HG03457 (cell line): ENCODE measurements around the gene SOX30.

Experiments used
- ATAC-seq: cut with Tn5 transposase; IDR thresholded peaks from one replicate; pipeline ENCODE4 v1.9.1; 2021; ENCODE audit warnings: moderate number of reproducible peaks; ENCODE audit not compliant: unreplicated experiment

SOX30 gene

DNA sequence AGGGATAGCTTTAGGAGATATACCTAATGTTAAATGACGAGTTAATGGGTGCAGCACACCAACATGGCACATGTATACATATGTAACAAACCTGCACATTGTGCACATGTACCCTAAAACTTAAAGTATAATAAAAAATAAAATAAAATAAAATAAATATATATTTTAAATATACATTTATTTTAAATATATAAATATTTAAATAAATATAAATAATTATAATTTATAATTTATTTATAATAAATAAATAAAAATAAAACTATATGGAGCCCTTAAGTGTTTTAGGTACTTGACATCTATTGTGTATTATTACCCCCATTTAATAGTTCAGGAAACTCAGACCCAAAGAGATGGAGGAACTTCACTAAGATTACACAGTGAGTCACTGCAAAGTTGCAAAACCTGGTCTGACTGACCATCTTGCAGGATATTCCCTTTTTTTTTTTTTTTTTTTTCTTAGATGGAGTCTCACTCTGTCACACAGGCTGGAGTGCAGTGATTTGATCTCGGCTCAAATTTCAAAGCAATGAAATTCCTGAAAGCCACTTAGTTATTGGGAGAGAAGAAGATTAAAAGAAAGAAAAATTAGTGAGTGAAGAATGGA, 13.3 kb upstream of the SOX30 start:
- ATAC-seq = no peak

DNA sequence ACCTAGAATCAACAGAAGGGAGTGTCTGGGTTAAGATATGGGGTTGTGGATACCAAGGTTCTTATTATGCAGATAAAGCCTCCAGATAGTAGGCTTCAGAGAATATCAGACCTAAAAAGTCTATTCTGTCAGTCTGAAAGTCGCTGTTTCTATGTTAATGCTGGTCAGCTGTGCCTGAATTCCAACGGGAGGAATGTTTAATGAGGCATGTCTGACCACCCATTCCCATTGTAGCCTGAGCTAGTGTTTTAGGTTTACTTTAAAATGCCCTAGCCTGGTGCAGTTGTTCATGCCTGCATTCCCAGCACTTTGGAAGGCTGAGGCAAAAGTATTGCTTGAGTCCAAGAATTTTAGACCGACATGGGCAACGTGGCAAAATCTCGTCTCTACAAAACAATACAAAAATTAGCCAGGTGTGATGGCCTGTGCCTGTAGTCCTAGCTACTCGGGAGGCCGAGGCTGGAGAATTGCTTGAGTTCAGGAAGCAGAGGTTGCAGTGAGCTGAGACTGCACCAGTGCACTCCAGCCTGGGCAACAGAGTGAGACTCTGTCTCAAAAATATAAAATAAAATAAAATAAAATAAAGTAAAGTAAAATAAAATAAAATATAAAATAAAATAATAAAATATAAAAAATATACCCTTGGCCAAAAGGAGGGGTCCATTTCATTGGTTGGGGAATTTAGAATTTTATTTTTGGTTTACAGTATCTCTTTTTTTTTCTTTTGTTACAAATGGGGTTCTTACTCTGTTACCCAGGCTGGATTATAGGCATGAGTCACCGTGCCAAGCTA, 7.8 kb upstream of the SOX30 start:
- no peak for ATAC-seq

DNA sequence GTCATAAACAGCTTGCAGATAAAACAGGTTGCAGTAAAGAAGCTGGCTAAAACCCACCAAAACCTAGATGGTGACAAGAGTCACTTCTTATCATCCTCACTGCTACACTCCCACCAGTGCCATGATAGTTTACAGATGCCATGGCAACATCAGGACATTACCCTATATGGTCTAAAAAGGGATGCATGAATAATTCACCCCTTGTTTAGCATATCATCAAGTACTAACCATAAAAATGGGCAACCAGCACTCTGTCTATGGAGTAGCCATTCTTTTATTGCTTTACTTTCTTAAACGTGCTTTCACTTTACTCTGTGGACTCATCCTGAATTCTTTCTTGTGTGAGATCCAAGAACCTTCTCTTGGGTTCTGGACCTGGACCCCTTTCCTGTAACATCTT, 6.7 kb upstream of the SOX30 start:
- ATAC-seq = no peak

DNA sequence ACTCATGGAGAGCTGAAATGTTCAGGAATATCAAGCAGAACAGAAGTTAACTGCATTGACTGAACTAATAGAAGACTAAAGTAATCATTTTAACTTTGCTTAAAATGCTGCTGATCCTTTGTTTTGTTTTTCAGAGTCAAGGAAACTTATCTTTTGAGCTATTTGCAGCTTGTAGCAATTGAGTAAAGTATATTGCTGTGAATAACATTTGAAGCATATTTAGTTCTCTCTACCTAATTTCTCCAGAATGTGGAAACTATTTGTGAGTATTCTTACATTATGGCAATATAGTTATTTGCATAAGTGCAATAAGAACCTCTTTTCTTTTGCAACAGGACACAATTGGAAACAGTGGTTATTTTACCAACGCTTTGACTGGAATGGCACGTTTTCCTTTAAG, 5.3 kb upstream of the SOX30 start:
- ATAC-seq = no peak

DNA sequence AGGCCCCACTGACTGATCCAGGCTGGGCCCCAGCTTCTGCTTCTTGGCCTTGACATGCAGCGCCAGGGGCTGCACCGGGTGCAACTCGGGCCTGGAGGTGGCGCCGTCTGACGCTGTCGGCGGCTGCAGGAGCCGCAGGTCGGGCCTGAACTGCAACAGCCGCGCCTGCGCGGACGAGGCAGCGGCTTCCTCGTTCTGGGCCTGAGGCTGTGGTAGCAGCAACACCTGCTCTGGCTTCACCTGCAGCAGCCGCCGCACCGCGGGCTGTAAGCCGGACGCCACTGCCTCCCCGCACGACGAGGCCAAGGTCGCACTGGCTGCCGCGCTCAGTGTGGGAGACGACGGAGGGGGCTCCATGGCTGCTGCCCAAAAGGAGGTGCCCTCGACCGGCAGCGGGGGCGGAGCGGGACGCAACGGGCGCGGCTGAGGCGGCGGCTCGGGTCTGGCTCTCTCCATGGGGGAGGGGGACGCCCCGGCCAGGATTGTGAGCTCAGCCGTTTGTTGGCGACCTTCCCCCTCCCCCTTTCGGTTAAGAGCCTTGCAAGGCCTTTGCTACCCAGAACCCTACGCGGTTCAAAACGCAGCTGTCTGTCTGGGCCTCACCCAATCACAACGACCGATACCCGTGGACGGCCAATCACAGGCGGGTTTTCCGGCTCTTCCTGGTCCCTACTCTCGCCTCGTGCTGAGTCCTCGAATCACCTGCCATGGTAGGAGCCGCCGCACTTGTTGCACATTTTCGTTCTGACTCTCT, 438 bp downstream of the SOX30 start:
- no peak for ATAC-seq

DNA sequence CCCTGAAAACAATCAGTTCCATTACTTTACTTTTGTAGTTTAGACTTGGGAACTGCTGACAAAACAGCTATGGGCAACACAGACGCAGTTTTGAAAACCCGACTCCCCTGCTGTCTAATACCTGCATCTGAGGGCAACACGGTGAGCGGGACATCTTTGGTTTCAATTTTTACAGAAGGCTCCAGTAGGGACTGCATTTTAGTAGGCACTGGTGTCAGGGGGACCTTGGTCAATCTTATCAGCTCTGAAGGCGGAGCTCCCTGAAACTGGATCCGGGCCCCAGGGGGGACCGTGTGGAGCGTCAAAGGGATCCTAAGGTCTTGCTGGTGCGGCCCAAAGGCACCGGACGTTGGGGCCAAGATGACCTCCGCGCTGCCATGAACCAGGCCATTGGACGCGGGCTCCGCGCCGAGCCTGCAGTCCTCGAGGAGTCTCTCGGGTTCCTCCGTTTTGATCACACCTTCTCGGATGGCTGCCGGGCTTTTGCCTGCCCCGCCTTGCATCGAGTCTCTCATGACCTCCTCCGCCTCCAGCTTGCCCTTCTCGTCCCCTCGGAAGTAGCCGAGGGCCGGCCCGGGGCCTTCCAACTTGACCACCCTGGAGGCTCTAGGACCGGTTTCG, 1.1 kb downstream of the SOX30 start:
- no peak for ATAC-seq

DNA sequence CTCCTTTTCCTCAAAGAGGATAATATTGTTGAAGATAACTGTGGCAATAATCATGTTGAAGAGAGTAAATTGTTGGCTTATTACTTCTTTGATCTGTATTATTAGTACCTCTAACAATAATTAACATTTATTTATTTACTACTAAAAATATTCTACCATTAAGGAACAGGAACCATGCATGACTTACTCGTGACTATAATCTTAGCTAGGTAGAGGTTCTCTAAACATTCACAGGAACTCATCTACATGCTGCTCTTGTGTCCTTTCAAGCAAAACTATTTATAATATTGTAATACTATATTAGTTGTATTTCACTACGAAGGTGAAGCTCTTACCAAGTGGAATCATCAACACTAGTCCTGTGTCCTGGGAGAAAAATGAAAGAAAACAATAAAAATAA, 3.1 kb downstream of the SOX30 start:
- no peak for ATAC-seq

DNA sequence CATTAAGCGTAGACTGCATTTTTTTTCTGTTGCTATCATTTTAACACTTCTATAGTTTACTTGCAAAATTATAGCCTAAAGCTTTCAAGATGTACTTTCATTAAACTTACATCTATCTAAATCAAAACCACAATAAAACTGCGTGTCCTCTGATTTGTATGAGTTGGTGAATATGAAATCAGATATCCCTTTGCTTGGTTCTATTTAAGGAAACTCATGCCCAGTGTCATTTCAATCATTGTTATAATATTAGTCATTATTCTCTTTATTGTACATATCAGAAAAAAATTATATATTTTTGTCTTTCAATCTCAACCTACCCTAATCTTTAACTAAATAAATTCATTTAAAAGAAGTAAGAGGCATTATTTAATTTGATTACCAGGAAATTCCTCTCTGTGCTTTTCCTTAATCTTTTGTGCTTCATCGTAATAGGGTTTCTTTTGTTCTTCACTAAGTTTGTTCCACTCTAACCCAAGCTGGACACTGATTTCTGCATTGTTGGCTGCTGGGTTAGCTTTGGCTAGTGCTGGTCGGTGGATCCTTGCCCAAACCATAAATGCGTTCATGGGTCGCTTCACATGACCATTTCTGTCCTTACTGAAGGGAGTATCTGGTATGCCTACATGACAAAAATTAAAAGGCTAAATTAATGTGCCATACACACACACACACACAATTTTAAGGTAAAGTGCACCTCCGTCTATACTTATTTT, 3.8 kb downstream of the SOX30 start:
- no peak for ATAC-seq

DNA sequence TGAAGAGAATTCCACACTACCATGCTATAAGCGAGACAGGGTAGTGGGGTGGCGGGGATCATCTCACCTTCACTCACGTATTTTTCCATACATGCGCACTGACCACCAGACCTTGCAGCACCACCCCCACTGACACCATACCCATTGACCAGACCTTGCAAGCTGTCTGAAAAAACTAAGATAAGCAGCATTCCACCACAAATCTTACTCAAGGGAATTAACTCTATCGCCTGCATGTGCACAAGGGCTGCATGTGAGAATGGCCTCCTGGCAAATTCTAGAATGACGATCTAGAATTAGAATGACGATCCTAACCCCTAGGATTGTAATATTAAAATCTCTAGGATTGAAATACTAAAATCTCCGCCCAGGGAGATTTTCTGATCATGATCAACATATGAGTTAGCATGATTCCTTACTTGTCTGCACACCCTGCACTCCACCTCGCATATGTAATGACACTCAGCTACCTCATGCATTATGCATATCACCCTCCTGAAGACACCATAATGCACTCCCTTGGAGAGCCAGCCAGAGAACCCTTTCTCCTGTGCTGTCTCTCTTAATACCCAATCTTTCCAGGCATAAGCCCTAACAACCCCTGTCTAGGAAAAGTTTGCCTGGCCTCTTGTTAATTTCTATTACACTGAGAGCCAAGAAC, 11.7 kb downstream of the SOX30 start:
- no peak for ATAC-seq

DNA sequence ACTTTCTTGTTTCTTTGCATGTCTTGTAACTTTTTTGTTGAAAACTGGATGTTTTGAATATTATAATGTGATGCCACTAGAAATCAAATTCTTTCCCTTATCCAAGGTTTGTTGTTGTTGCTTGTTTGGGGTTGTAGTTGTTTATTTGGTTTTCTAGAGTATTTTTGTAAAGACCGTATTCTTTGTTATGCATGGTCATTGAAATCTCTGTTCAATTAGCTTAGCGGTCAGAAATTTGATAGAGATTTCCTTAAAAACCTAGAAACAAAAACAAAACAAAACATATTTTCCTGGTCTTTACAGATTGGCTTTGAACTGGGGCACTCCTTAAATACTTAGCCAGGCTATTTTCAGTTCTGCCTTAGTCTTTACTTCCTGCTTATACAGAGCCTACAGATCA, 21.9 kb downstream of the SOX30 start:
- ATAC-seq = no peak

DNA sequence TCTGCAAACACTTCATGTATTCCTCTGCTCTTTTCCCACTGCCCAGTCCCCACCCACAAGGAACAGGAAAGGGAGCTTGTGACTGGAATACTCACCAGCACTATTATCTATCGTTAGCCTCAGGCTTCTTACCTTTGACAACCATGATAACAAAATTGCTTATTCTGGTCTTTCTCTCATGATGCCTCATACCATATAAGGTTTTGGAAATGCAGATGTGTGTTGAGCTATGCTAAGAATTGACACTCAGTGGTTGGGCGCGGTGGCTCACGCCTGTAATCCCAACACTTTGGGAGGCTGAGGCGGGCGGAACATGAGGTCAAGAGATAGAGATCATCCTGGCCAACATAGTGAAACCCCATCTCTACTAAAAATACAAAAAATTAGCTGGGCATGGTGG, 25.4 kb downstream of the SOX30 start:
- no peak for ATAC-seq

DNA sequence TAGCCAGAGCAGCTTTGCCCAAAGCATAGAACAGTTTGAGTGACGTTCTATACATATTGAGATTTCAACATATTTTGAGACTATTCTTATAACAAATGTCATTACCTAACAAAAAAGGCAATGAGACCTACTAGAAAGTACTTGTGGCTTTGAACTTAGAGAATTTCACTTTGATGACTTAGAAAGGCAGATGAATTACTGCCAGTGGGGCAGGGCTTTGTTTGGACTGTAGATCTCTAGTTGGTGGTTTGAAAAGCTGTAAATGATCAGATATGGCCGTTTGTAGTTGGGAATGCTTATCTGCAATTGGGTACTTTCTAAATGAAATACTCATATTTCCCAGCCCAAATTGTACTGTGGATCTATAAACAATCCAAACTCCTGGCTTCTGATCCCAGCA, 28.1 kb downstream of the SOX30 start:
- no peak for ATAC-seq

DNA sequence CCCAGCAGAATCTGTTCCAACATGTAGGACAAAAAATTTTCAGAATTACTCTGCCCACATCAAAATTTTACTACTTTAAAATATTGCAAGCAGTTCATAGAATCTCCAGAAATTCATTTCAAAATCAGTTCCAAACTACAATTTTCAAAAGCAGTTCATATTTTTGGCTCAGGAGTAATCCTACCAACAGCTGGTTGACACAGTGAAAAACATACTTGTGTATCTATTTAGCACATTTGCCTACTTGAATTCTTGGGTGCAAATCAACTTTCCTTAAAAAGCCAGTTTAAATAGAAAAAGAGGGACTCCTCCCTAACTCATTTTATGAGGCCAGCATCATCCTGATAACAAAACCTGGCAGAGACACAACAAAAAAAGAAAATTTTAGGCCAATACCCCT, 31.5 kb downstream of the SOX30 start:
- no peak for ATAC-seq

DNA sequence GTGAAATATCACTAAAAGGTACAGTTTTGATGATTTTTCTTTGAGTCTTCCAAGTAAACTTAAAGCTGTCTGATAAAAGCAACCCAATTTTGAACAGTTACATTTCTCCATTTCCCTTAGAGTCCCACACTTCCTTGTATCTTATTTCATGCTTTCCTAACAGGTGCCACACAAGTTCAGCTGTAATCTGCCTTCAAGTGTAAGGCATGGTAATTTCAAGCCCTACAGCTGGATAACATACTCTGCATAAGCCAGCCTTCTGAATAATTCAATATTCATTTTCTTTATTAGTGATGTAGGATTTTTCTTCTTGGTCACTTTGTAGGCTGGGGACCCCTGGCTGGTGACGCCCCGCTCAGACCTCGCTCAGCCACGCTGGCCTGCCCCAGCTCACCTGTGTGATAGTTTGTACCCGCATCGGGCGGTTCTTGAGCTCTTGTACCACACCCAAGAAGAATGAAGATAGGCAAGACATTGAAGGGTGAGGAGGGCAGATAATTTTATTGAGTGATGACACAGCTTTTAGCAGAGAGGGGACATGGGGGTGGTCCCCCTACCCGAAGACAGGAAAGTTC, 34.0 kb downstream of the SOX30 start:
- no peak for ATAC-seq

DNA sequence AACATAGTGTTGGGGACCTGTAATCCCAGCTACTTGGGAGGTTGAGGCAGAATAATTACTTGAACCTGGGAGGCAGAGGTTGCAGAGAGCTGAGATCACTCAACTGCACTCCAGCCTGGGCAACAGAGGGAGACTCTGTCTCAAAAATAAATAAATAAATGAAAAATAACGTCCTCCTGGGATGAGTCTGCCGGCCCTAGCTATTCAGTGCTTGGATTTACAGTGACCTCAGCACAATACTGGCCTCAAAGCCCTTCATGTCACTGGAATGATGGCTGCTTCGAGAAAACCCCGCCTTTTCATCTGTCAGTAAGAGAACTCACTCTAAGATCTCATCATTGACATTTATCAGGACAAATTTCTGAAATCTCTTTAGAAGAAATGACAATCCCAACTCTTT, 35.5 kb downstream of the SOX30 start:
- ATAC-seq = no peak

DNA sequence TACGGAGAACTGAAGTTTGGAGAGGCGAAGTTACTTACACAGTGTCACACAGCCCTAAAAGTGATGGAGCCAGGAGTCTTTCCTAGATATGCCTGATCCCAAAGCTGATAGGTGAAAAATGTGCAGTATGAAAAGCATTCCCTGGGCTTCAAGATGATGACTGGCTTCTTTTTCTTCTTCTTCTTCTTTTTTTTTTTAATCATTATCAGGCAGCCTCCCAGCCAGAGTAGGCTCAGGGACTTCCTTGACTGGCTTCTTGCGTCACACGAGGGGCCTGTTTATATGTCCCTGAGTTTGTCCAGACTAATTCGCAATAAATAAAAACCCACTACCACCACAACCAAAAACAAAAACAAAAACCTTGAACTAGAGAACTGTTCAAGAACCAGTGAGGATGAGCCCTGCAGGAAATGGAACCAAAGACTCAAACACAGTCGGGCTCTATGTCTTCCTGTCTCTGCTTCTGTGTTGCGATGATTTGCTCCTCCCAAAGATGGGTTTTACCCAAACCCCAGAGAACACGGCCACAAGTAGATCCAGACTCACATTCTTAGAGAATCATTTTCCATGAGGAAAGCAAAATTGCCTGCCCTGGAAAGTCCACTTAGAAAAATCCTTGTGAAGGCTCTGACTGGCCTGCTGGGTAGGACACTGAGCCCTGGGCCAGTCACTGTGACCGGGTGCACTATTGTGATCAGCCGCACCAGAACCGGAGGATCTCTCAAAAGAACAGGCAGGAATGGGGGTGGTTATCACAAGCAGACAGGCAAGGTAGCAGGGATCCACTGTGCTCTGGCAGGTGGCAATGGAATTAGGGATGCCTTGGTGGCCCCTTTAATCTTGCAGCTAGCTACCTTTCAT, 38.6 kb downstream of the SOX30 start:
- ATAC-seq = no peak

DNA sequence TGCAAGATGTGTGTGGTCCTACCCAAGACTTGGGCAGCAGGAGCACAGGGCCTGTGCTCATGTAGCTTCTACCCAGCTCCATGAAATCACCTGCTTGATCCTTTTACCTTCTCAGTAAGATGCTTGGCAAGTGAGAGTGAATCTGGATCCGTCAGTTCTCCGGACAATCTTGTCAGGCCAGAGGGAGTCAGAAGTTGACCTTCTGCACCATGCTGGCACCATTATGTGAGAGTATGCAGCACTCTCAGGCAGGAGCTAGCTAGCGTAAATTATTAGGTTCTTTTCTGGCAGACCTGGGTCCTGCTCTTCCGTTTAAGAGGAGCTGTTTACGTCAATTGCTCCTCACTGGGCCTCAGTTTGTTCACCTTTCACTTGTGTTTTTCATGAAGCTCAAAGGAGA, 39.7 kb downstream of the SOX30 start:
- no peak for ATAC-seq

DNA sequence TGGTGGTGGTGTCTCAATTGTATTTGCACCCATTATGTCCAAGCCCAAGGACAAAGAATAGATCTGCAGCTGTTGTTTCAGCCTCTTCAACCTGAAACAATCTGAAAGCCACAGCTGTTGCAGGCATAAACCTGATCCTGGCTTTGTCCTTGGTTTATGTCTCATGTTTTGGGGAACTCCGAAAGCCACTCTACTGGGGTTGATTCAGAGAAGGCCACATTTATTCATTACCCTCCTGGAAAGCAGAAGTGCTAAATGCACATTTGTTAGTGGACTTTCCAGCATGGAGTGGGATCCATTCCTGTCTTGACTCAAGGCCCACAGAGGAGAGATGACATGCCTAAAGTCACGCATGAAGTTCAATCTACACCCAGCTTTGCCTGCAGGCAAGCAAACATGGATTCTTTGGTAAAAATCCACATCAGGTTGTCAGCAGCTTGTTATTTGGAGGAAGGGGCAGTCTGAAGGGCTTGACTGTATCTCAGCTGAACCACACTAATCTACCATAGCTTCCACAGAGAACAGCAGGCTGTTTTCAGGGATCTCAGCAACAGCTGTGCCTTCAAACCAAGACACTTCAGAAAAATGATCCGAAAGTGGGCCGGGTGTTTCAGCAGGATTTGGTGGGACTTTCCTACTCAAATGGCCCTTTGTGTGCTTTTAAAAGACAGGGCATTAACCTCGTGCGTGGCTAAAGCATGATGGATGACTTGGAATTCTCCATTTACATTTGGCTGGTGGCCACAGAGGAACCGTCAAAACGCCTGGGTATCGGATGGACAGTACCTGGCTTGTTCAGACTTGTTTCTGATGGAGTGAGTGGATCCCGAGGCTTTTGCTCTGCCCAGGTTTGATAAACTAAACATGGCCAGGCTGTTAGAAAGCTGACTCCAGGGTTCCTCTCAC, 40.4 kb downstream of the SOX30 start:
- no peak for ATAC-seq
